Measurements from ENCODE around the gene CCDC190.
"Not testable (repeated sequence)": the region's sequence is repeated elsewhere in the genome, so short reads cannot be mapped to it uniquely, and the experiment has no call there.

The CCDC190 gene

GRCh38 chr1:162877412-162877811 is 16.4 kb upstream of the CCDC190 start:
- DNase-seq = no peak

- DNase-seq = no peak
Observed at GRCh38 chr1:162876751-162877150, 15.8 kb upstream of the CCDC190 start.

- DNase-seq = no peak
Observed at GRCh38 chr1:162873671-162874666, 13.0 kb upstream of the CCDC190 start.

- DNase-seq = no peak
Observed at GRCh38 chr1:162872981-162873380, 12.0 kb upstream of the CCDC190 start.

GRCh38 chr1:162871417-162871816 is 10.4 kb upstream of the CCDC190 start:
- not testable (repeated sequence) for DNase-seq

GRCh38 chr1:162868972-162869371 is 8.0 kb upstream of the CCDC190 start:
- DNase-seq = no peak

- DNase-seq = no peak
Observed at GRCh38 chr1:162861625-162862024, 650 bp upstream of the CCDC190 start.

- no peak for DNase-seq
Observed at GRCh38 chr1:162859191-162859590, 1.8 kb downstream of the CCDC190 start.

GRCh38 chr1:162857850-162858249 is 3.1 kb downstream of the CCDC190 start:
- DNase-seq = no peak

- DNase-seq = no peak
Observed at GRCh38 chr1:162856260-162856659, 4.7 kb downstream of the CCDC190 start.

- DNase-seq = no peak
Observed at GRCh38 chr1:162855461-162856150, 5.4 kb downstream of the CCDC190 start.

- DNase-seq = peak; percentile 28
Observed at GRCh38 chr1:162854245-162854882, 6.6 kb downstream of the CCDC190 start.

GRCh38 chr1:162851341-162851740 is 9.6 kb downstream of the CCDC190 start:
- DNase-seq = no peak

- DNase-seq = no peak
Observed at GRCh38 chr1:162849711-162850110, 11.3 kb downstream of the CCDC190 start.

GRCh38 chr1:162847839-162848453 is 13.0 kb downstream of the CCDC190 start:
- DNase-seq = peak; percentile 83

- no peak for DNase-seq
Observed at GRCh38 chr1:162846256-162847212, 14.4 kb downstream of the CCDC190 start.

GRCh38 chr1:162844153-162844552 is 16.8 kb downstream of the CCDC190 start:
- no peak for DNase-seq

- no peak for DNase-seq
Observed at GRCh38 chr1:162840250-162840839, 20.6 kb downstream of the CCDC190 start.

- no peak for DNase-seq
Observed at GRCh38 chr1:162838863-162839262, 22.1 kb downstream of the CCDC190 start.

- no peak for DNase-seq
Observed at GRCh38 chr1:162835157-162835899, 25.6 kb downstream of the CCDC190 start.

- no peak for DNase-seq
Observed at GRCh38 chr1:162832470-162832869, 28.5 kb downstream of the CCDC190 start.

All from stimulated activated CD4-positive, alpha-beta T cell treated with anti-CD3 and anti-CD28 coated beads, Interleukin-12 subunit alpha, Interleukin-12 subunit beta, amount 100 ng/mL, for 4 hours (primary cell).